GM13976 (cell line): Measurements from ENCODE around the gene USP12.
A peak's percentile ranks its signal among the peaks of the same experiment; 100 is the strongest.

Source experiments
- DNase-seq: peaks from one replicate; pipeline ENCODE4 v3.0.0; 2012; ENCODE audit warnings: low spot score
- CTCF ChIP-seq: IDR thresholded peaks from 2 replicates; pipeline ENCODE4 v1.5.1; 2012; ENCODE audit warnings: borderline replicate concordance, mild to moderate bottlenecking; ENCODE audit not compliant: insufficient read depth; ENCODE audit errors: extremely low read depth, missing control alignments, control extremely low read depth
- in situ Hi-C: fragments of 300-500 bp; cut with MboI; formaldehyde crosslinking; loops from one replicate; pipeline ENCODE4 v1.12.0; 2022; ENCODE audit warnings: low sequenced_read_pairs, mixed read lengths, inconsistent platforms; ENCODE audit not compliant: unreplicated experiment

The USP12 gene

GRCh38 chr13:27139565-27139964, 32.0 kb downstream of the USP12 start:
- in situ Hi-C loops = no loop called here
- DNase-seq = no peak
- TF ChIP-seq CTCF = no peak

- in situ Hi-C loops = no loop called here
- TF ChIP-seq CTCF = no peak
- DNase-seq = no peak
These were observed 33.0 kb downstream of the USP12 start for GRCh38 chr13:27138457-27139093.

GRCh38 chr13:27137759-27138158, 33.9 kb downstream of the USP12 start:
- DNase-seq = no peak
- in situ Hi-C loops = no loop called here
- no peak for TF ChIP-seq CTCF

- DNase-seq = no peak
- no peak for TF ChIP-seq CTCF
- in situ Hi-C loops = no loop called here
These were observed 36.6 kb downstream of the USP12 start for GRCh38 chr13:27135023-27135422.

GRCh38 chr13:27133889-27134288, 37.7 kb downstream of the USP12 start:
- in situ Hi-C loops = no loop called here

GRCh38 chr13:27132538-27132937, 39.1 kb downstream of the USP12 start:
- DNase-seq = peak; percentile 21

More at GRCh38 chr13:27133889-27134288, 37.7 kb downstream of the USP12 start:
- TF ChIP-seq CTCF = no peak
- no peak for DNase-seq

More at GRCh38 chr13:27132538-27132937, 39.1 kb downstream of the USP12 start:
- no peak for TF ChIP-seq CTCF
- in situ Hi-C loops = no loop called here
